ENCODE results near the gene RRP1.
A peak's percentile ranks its signal among the peaks of the same experiment; 100 is the strongest.

RRP1 gene

GRCh38 chr21:43775795-43776430 is 13.5 kb upstream of the RRP1 start, which contains the start of gene CSTB:
TSS of gene CSTB (minus strand) at chr21:43776308. CDS start at chr21:43776269, 39 bp downstream.
- peak; percentile 75 for DNase-seq (ENCODE audit: low read depth)

- DNase-seq (ENCODE audit: low read depth) = no peak
These were observed 11.4 kb upstream of the RRP1 start for GRCh38 chr21:43777953-43778352.

GRCh38 chr21:43778469-43779335 is 10.7 kb upstream of the RRP1 start:
- DNase-seq (ENCODE audit: low read depth) = no peak

DNA sequence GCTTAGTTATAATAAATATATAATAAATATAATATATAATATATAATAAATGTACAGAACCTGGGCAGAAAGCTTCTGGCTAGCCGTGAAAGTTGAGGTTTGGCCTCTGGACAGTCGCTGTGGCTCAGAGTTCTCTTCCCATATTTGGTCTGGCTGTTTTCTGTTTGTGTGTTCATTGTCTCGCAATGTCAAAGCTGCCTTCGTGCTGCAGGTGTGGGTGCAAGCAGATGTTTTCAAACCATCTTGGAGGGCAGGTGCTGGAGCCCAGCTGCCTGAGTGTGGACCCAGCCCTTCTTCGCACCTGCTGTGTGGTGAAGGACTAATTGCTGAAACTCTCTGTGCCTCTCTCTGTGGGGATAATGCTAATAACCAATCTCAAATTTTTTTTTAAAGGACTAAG is 9.7 kb upstream of the RRP1 start:
- DNase-seq (ENCODE audit: low read depth) = no peak

GRCh38 chr21:43781846-43782245 is 7.5 kb upstream of the RRP1 start:
- no peak for DNase-seq (ENCODE audit: low read depth)

DNA sequence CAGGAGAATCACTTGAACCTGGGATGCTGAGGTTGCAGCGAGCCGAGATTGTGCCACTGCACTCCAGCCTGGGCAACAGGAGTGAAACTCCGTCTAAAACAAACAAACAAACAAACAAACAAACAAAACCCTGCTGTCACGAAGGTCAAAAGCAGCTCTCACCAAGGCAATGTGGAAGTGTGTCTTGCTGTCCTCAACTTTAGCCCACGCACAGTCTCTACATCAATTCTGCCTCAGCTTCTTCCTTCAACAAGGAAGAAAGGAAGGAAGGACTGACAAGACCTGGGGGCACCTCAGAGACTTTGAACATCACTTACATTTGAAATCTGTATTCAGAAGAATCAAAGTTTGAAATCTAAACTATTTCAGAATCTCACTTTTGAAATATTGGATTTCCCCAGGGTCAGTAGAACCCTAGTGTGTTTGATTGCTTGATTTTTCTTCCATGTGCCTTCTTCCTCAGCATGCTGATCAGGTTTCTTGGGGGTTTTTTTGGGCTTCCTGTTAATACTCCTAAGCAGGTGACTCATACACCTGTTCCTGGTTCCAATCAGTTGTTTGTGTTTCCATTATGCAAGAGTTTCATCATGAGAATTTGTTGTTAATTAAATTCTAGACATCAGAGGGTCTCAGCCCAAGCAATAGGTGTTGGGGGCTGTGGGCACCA is 6.8 kb upstream of the RRP1 start:
- no peak for DNase-seq (ENCODE audit: low read depth)

DNA sequence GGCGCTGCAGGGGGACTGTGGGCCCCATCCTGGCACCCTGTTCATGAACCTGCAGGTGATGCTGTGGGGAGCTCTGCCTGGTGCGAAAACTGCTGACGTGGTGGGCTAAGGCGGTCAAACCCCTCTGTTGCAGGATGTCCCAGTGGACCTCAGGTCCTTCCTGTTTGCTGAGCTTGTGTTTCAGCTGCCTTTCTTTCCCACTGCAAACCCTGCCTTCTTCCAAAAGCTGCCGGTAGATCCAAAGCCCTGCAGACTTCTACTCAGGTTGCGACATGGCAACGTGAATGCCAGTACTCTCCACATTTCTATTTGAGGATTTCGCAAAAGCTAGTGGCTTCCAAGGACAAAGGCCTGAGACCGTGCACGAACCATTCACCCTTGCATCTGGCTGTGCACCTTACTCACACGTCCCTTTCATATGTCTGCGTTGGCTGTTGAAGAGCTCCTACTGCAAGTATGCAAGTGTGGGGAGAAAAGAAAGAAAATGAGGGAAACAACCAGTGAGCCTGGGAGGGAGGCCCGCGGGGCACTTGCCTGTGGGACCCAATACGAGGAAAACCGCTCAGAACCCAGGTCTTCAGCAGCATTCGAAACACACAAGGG is 6.2 kb upstream of the RRP1 start:
- no peak for DNase-seq (ENCODE audit: low read depth)

DNA sequence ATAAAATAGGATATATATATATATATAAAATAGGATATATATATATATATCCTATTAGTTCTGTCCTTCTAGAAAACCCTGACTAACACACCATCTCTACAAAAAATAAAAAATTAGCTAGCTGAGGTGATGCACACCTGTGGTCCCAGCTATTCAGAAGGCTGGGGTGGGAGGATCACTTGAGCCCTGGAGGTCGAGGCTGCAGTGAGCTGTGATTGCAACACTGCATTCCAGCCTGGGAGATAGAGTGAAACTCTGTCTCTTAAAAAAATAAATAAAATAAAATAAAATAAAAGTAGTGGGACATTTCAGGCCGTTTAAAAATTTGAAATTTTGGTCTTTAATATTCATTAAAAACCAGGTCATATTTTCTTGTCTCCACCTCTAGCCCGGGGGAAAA is 4.2 kb upstream of the RRP1 start:
- no peak for DNase-seq (ENCODE audit: low read depth)

GRCh38 chr21:43786300-43786806 is 3.0 kb upstream of the RRP1 start:
- no peak for DNase-seq (ENCODE audit: low read depth)

DNA sequence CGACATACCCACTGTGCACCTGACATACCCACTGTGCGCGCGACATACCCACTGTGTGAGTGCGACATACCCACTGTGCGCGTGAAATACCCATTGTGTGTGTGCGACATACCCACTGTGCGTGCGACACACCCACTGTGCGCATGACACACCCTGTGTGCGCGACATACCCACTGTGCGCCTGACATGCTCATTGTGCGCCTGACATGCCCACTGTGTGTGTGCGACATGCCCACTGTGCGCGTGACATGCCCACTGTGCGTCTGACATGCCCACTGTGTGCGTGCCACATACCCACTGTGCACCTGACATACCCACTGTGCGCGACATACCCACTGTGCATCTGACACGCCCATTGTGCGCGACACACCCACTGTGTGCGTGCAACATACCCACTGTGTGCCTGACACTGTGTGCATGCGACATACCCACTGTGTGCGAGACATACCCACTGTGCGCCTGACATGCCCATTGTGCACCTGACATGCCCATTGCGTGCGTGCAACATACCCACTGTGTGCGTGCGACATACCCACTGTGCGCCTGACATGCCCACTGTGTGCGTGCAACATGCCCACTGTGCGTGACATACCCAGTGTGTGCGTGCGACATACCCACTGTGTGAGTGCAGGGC is 2.5 kb upstream of the RRP1 start:
- DNase-seq (ENCODE audit: low read depth) = no peak

GRCh38 chr21:43790010-43790524 is 690 bp downstream of the RRP1 start:
- no peak for DNase-seq (ENCODE audit: low read depth)

GRCh38 chr21:43792406-43792805 is 3.0 kb downstream of the RRP1 start:
- DNase-seq (ENCODE audit: low read depth) = no peak

GRCh38 chr21:43793243-43793642 is 3.9 kb downstream of the RRP1 start:
- DNase-seq (ENCODE audit: low read depth) = no peak

DNA sequence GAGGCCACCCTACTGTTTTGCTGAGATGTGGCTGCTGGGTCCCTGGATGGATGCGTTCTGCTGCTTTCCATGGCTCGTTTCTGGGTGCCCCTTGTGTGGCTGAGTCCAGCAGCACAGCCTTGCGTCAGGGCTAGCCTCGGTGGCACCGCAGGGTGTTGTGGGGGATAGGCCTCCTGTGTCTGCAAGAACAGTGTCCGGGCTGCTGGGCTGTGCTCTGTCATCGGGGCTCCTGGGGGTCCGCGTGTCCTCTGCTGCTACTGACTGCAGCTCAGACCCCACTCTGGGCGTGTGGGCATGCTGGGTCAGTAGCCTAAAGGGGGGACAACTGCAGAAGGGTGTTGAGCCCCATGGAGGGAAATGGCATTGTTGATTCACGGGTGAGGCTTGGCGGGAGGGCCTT is 4.9 kb downstream of the RRP1 start:
- no peak for DNase-seq (ENCODE audit: low read depth)

DNA sequence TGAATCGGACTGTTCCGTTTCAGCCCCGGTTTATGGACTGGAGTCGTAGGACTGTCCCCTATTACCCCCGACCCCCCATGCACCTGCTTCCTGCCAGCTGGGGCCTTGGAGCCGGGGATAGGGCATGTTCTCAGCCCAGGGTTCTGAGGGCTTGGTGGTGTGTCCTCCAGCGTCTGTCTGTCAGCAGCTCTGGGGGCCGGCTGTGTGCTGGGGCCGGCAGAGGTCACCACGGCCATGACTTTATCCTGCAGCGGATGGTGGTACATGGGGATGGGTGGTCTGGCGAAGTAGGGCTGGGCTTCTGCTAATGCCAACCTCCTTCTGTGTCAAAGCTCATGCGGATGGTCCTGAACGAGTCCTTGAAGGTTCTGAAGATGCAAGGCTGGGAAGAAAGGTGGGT is 5.5 kb downstream of the RRP1 start:
- DNase-seq (ENCODE audit: low read depth) = no peak

- no peak for DNase-seq (ENCODE audit: low read depth)
These were observed 8.0 kb downstream of the RRP1 start for GRCh38 chr21:43797415-43797814.

DNA sequence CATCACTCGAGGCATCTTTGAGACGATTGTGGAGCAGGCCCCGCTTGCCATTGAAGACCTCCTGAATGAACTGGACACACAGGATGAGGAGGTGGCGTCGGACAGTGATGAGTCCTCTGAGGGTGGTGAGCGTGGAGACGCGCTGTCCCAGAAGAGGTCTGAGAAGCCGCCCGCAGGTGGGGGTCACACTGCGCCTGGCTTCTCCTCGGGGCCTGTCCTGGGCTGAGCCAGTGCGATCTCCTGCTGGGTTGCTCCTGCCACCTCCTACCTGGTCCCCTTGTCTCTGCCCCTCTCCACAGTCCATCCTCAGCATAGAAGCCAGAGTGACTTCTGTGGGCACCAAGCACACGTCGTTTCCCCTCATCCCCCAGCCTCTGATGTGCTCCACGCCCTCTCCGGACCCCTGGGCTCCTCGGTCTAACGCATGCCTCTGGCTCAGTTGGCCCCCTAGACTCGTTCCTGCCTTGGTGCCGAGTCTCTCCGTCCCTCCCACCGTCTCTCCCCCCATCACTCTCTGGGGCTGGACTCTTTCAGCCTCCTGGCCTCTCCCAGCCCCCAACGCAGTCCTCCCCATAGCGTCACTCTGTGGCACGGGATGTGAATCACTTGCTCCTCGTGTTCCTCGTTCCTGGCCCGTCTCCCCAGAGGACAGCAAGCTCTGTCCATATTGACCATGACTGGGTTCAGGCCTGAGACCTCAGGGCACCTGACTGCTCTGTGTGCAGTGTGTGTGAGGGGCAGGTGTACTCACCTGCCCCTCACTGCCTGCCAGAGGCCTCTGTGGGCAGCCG is 8.7 kb downstream of the RRP1 start:
- DNase-seq (ENCODE audit: low read depth) = no peak

- no peak for DNase-seq (ENCODE audit: low read depth)
These were observed 10.0 kb downstream of the RRP1 start for GRCh38 chr21:43799301-43799840.

- DNase-seq (ENCODE audit: low read depth) = no peak
These were observed 10.7 kb downstream of the RRP1 start for GRCh38 chr21:43800124-43800523.

GRCh38 chr21:43800566-43800965 is 11.2 kb downstream of the RRP1 start:
- no peak for DNase-seq (ENCODE audit: low read depth)
